B cell (primary cell): ENCODE measurements around the gene SPACA7. TPM values are rescaled to one million over a fixed set of nuclear protein-coding genes. Genes with fewer than 3 reads are reported as not detected.

Experiments used
- ATAC-seq: fragments of 200-7000 bp; cut with Tn5 transposase; one replicate; pipeline ENCODE4 v1.10.0; 2021; ENCODE audit warnings: low read depth, mild to moderate bottlenecking, moderate number of reproducible peaks, moderate library complexity
- CTCF ChIA-PET: fragments of 350-600 bp; sonication (Branson Sonifier 250); formaldehyde crosslinking; loops from one replicate; lab custom pipeline; 2021; ENCODE audit warnings: antibody characterized with exemption, inconsistent platforms; lab: Charles Lee
- POLR2A ChIA-PET: fragments of 350-600 bp; sonication (Branson Sonifier 250); formaldehyde crosslinking; loops from one replicate; lab custom pipeline; 2021; ENCODE audit warnings: antibody characterized with exemption; lab: Charles Lee
- DNase-seq: peaks from one replicate; pipeline ENCODE4 v3.0.0; 2013
- H2AFZ ChIP-seq: 2 replicates; pipeline ENCODE4 v1.6.1; 2012; ENCODE audit warnings: mild to moderate bottlenecking, low read depth, low read length; ENCODE audit not compliant: insufficient read depth, poor library complexity, severe bottlenecking
- H3K27ac ChIP-seq, 2 donors: 1 replicate in 1 of 2; 2 replicates in 1 of 2; pipeline ENCODE4 v1.5.1; 2012 to 2013; ENCODE audit warnings: low read length in 2 of 2, mild to moderate bottlenecking in 2 of 2, moderate library complexity in 1 of 2
- H3K27me3 ChIP-seq, 4 experiments: fragments of 200-600 bp in 1 of 4; sonication (generic) in 1 of 4; replicated peaks in 1 of 4; 1 replicate in 2 of 4; 2 replicates in 2 of 4; pipeline versions ENCODE4 v1.6.1 to v1.7.0; 2013 to 2016; ENCODE audit warnings: low read length in 3 of 4, mild to moderate bottlenecking in 2 of 4, mixed read lengths in 1 of 4, moderate library complexity in 1 of 4; ENCODE audit not compliant: insufficient read depth in 4 of 4, control insufficient read depth in 3 of 4; ENCODE audit errors: control extremely low read depth in 1 of 4
- H3K36me3 ChIP-seq, 2 experiments: replicated peaks in 1 of 2; 1 replicate in 1 of 2; 2 replicates in 1 of 2; pipeline versions ENCODE4 v1.6.1 to v1.7.1; 2013; ENCODE audit warnings: low read length in 1 of 2; ENCODE audit not compliant: insufficient read depth in 2 of 2, control insufficient read depth in 1 of 2; ENCODE audit errors: control extremely low read depth in 1 of 2, extremely low read depth in 1 of 2
- H3K4me1 ChIP-seq, 2 donors: fragments of 200-600 bp in 1 of 2; sonication (generic) in 1 of 2; 1 replicate in 1 of 2; 2 replicates in 1 of 2; pipeline versions ENCODE4 v1.5.1 to v1.6.1; 2013 to 2017; ENCODE audit warnings: low read length in 2 of 2; ENCODE audit not compliant: control insufficient read depth in 2 of 2, insufficient read depth in 2 of 2
- H3K4me2 ChIP-seq: replicated peaks from 2 replicates; pipeline ENCODE3; 2012; ENCODE audit warnings: mild to moderate bottlenecking, low read depth, low read length; ENCODE audit not compliant: poor library complexity, severe bottlenecking
- H3K4me3 ChIP-seq, 5 experiments: fragments of 200-600 bp in 1 of 5; sonication (generic) in 1 of 5; 1 replicate in 3 of 5; 2 replicates in 2 of 5; pipeline versions ENCODE4 v1.5.1 to v1.7.0; 2011 to 2016; ENCODE audit warnings: low read length in 4 of 5, mild to moderate bottlenecking in 4 of 5, low read depth in 2 of 5, control low read depth in 1 of 5, moderate library complexity in 1 of 5; ENCODE audit not compliant: insufficient read depth in 1 of 5; ENCODE audit errors: control extremely low read depth in 1 of 5, extremely low read depth in 1 of 5
- H3K79me2 ChIP-seq: fragments of 200-600 bp; sonication (generic); one replicate; pipeline ENCODE4 v1.6.0; 2016; ENCODE audit warnings: low read length; ENCODE audit not compliant: control insufficient read depth, insufficient read depth
- H3K9ac ChIP-seq: fragments of 200-600 bp; sonication (generic); 2 replicates; pipeline ENCODE4 v1.6.1; 2017; ENCODE audit warnings: mild to moderate bottlenecking, low read length, moderate library complexity
- H3K9me3 ChIP-seq, 3 donors: one replicate each; pipeline versions ENCODE4 v1.6.1 to v1.7.1; 2013; ENCODE audit warnings: low read length in 2 of 3; ENCODE audit not compliant: control insufficient read depth in 2 of 3, insufficient read depth in 1 of 3; ENCODE audit errors: control extremely low read depth in 1 of 3
- H4K20me1 ChIP-seq: 2 replicates; pipeline ENCODE4 v1.6.0; 2012; ENCODE audit warnings: mild to moderate bottlenecking, low read length; ENCODE audit not compliant: insufficient read depth, control insufficient read depth, poor library complexity, severe bottlenecking
- H3K27ac Mint-ChIP-seq: one replicate; pipeline ENCODE4 v1.8.0; 2021; ENCODE audit warnings: mixed read lengths
- H3K27me3 Mint-ChIP-seq: one replicate; pipeline ENCODE4 v1.8.0; 2021; ENCODE audit warnings: mixed read lengths
- H3K4me1 Mint-ChIP-seq: one replicate; pipeline ENCODE4 v1.8.0; 2021; ENCODE audit warnings: mixed read lengths
- H3K4me3 Mint-ChIP-seq: one replicate; pipeline ENCODE4 v1.8.0; 2021; ENCODE audit warnings: mixed read lengths
- H3K9me3 Mint-ChIP-seq: one replicate; pipeline ENCODE4 v1.8.0; 2022; ENCODE audit warnings: mixed read lengths; ENCODE audit not compliant: insufficient read depth
- CTCF ChIP-seq: fragments of 200-600 bp; IDR thresholded peaks from one replicate; pipeline ENCODE4 v1.8.0; 2022; ENCODE audit warnings: antibody characterized with exemption, mild to moderate bottlenecking
- EZH2 ChIP-seq: IDR thresholded peaks from 2 replicates; pipeline ENCODE4 v1.6.1; 2012; ENCODE audit warnings: borderline replicate concordance, low read depth, mild to moderate bottlenecking, moderate library complexity, low read length; ENCODE audit not compliant: insufficient read depth, poor library complexity, severe bottlenecking
- WGBS: methylation state at CpG from one replicate; pipeline ENCODE4 v1.1.5; 2013; ENCODE audit warnings: missing lambda C conversion rate; ENCODE audit not compliant: insufficient coverage; 5-methylcytosine and 5-hydroxymethylcytosine counted together
- intact Hi-C: fragments of 100-400 bp; cut with micrococcal nuclease; formaldehyde crosslinking; loops from one replicate; pipeline ENCODE4 v1.10.0; 2022
- polyA plus RNA-seq: library from polyadenylated mRNA; depleted of rRNA; stranded (reverse); fragments of >200 nt; gene quantifications from 2 replicates; pipeline ENCODE4 v1.2.3, GENCODE V29; 2012
- total RNA-seq, 2 donors: library from RNA; stranded (reverse); fragments of 120-200 nt in 1 of 2; gene quantifications; 1 replicate in 1 of 2; 2 replicates in 1 of 2; pipeline versions ENCODE4 v1.2.3 to v1.2.4, GENCODE V29; 2013 to 2022

SPACA7 gene
- total and polyA plus RNA-seq, 2 donors (not counting 1 experiment from before 2014, with no cell fraction given), result not detected

- H3K4me3 Mint-ChIP-seq, result no peak overlapping the region
- H3K27me3 Mint-ChIP-seq, result no peaks in the 10 kb centered on the region
- H3K9me3 Mint-ChIP-seq, result peaks cover 3% of the 10 kb centered on the region
- no peaks in the 10 kb centered on the region for H3K4me1 ChIP-seq
- TF ChIP-seq EZH2 (no peak), CTCF (no peak)
- ChIA-PET CTCF (no interaction called here), POLR2A (no interaction called here)
- H3K27me3 ChIP-seq, result no peaks in the 10 kb centered on the region
- no peak overlapping the region for H3K27ac ChIP-seq
- intact Hi-C loops, result no loop called here
- H3K79me2 ChIP-seq, result no peaks in the 10 kb centered on the region
- no peak overlapping the region for H3K9ac ChIP-seq
- no peak overlapping the region for H3K4me2 ChIP-seq
- H3K4me1 Mint-ChIP-seq, result no peaks in the 10 kb centered on the region
- no peak for DNase-seq
- no peaks in the 10 kb centered on the region for H4K20me1 ChIP-seq
- H3K27ac Mint-ChIP-seq, result no peak overlapping the region
- WGBS, result no CpG with 5 or more reads among the region's 7 CpGs
- ATAC-seq, result no peak
- no peak overlapping the region for H2AFZ ChIP-seq
- H3K4me3 ChIP-seq, result no peak overlapping the region
- no peaks in the 10 kb centered on the region for H3K9me3 ChIP-seq
- peaks cover 0 to 12% of the 10 kb centered on the region in 2 experiments for H3K36me3 ChIP-seq
Observed at GRCh38 chr13:112483299-112483698, 107.1 kb downstream of the SPACA7 start.

Other genes starting within 250 kb of the SPACA7 start
- 60.8 and 65.1 TPM in 2 replicates for gene TUBGCP3, start 211.8 kb downstream of the SPACA7 start, total RNA-seq
- gene TUBGCP3, start 211.8 kb downstream of the SPACA7 start, polyA plus RNA-seq, result 30.6 and 36.4 TPM in 2 replicates